ENCODE data around the gene NPR1.
"Not testable (repeated sequence)": the region's sequence is repeated elsewhere in the genome, so short reads cannot be mapped to it uniquely, and the experiment has no call there.

NPR1 gene

GRCh38 chr1:153678519-153679336 is at the start of gene NPR1:
Gene NPR1, plus strand, starts transcription at chr1:153678688. Its CDS starts 421 bp downstream, at chr1:153679109.
- no peak for DNase-seq (ENCODE audit: low spot score)

GRCh38 chr1:153629343-153629665 is 49.2 kb upstream of the NPR1 start:
- no peak for DNase-seq (ENCODE audit: low spot score)

- no peak for DNase-seq (ENCODE audit: low spot score)
Measured at GRCh38 chr1:153629971-153630370, 48.5 kb upstream of the NPR1 start.

GRCh38 chr1:153630384-153630783 is 48.1 kb upstream of the NPR1 start:
- DNase-seq (ENCODE audit: low spot score), result no peak

- no peak for DNase-seq (ENCODE audit: low spot score)
Measured at GRCh38 chr1:153631047-153632022, 47.2 kb upstream of the NPR1 start.

GRCh38 chr1:153633161-153633753 is 45.2 kb upstream of the NPR1 start:
- DNase-seq (ENCODE audit: low spot score), result peak; percentile 47

GRCh38 chr1:153633754-153634665 is 44.5 kb upstream of the NPR1 start, which contains the start of gene CHTOP:
Gene CHTOP, plus strand, starts transcription at chr1:153634066. Its CDS starts 2,523 bp downstream, at chr1:153636589.
- DNase-seq (ENCODE audit: low spot score), result peak; percentile 98

GRCh38 chr1:153635872-153636271 is 42.6 kb upstream of the NPR1 start:
- DNase-seq (ENCODE audit: low spot score), result no peak

GRCh38 chr1:153636312-153636711 is 42.2 kb upstream of the NPR1 start:
- no peak for DNase-seq (ENCODE audit: low spot score)

GRCh38 chr1:153638261-153638660 is 40.2 kb upstream of the NPR1 start:
- DNase-seq (ENCODE audit: low spot score), result no peak

GRCh38 chr1:153639280-153639679 is 39.2 kb upstream of the NPR1 start:
- DNase-seq (ENCODE audit: low spot score), result no peak

- DNase-seq (ENCODE audit: low spot score), result not testable (repeated sequence)
Measured at GRCh38 chr1:153640213-153640612, 38.3 kb upstream of the NPR1 start.

- DNase-seq (ENCODE audit: low spot score), result no peak
Measured at GRCh38 chr1:153640861-153641260, 37.6 kb upstream of the NPR1 start.

GRCh38 chr1:153642161-153642560 is 36.3 kb upstream of the NPR1 start:
- no peak for DNase-seq (ENCODE audit: low spot score)

GRCh38 chr1:153643100-153643499 is 35.4 kb upstream of the NPR1 start:
- DNase-seq (ENCODE audit: low spot score), result no peak

GRCh38 chr1:153643816-153644215 is 34.7 kb upstream of the NPR1 start:
- no peak for DNase-seq (ENCODE audit: low spot score)

- DNase-seq (ENCODE audit: low spot score), result no peak
Measured at GRCh38 chr1:153646672-153647345, 31.7 kb upstream of the NPR1 start.

- no peak for DNase-seq (ENCODE audit: low spot score)
Measured at GRCh38 chr1:153647346-153647714, 31.2 kb upstream of the NPR1 start.

- no peak for DNase-seq (ENCODE audit: low spot score)
Measured at GRCh38 chr1:153648000-153648643, 30.4 kb upstream of the NPR1 start.

- DNase-seq (ENCODE audit: low spot score), result no peak
Measured at GRCh38 chr1:153649137-153649862, 29.2 kb upstream of the NPR1 start.
